ENCODE data around the gene MMP23B.

The MMP23B gene

GRCh38 chr1:1622010-1622787 is 9.8 kb upstream of the MMP23B start:
- H3K9me3 ChIP-seq (ENCODE audit: insufficient read depth, low read length, severe bottlenecking) = no peaks in the 10 kb centered on the region
- no peak overlapping the region for H2AFZ ChIP-seq (ENCODE audit: low read depth, low read length)
- H3K4me3 ChIP-seq (ENCODE audit: low read depth in 1 of 2, low read length in 2 of 2) = no peak overlapping the region
- DNase-seq (no peak), ATAC-seq (ENCODE audit: insufficient read depth, low read depth) (no peak)
- peaks cover 2% of the 10 kb centered on the region; the same call in 1 of the 2 replicates for H3K79me2 ChIP-seq (ENCODE audit: insufficient read depth, low read length)
- H3K27me3 ChIP-seq (ENCODE audit: insufficient read depth, low read length, poor library complexity) = no peaks in the 10 kb centered on the region
- H3K4me2 ChIP-seq (ENCODE audit: insufficient read depth, low read length) = no peak overlapping the region
- no peak overlapping the region for H3K9ac ChIP-seq (ENCODE audit: low read depth, low read length)
- peaks cover 12% of the 10 kb centered on the region; the same call in 1 of the 2 replicates for H4K20me1 ChIP-seq (ENCODE audit: insufficient read depth, low read length)
- peaks cover 12% of the 10 kb centered on the region for H3K4me1 ChIP-seq (ENCODE audit: insufficient read depth, low read length)
- TF ChIP-seq EZH2 (IDR thresholded peaks at IDR 0.05; ENCODE audit: borderline replicate concordance, low read depth, low read length, severe bottlenecking) (no peak), CTCF (IDR thresholded peaks at IDR 0.05; ENCODE audit: borderline replicate concordance, extremely low read depth, low read length, poor library complexity, severe bottlenecking) (no peak)
- H3K27ac ChIP-seq (ENCODE audit: low read length) = no peak overlapping the region
- H3K36me3 ChIP-seq (ENCODE audit: insufficient read depth, low read length) = peaks cover 16% of the 10 kb centered on the region

- H3K36me3 ChIP-seq (ENCODE audit: insufficient read depth, low read length) = peaks cover 11% of the 10 kb centered on the region
- no peak overlapping the region for H3K9ac ChIP-seq (ENCODE audit: low read depth, low read length)
- no peak for DNase-seq
- H4K20me1 ChIP-seq (ENCODE audit: insufficient read depth, low read length) = peaks cover 9% of the 10 kb centered on the region; the same call in 1 of the 2 replicates
- H3K4me1 ChIP-seq (ENCODE audit: insufficient read depth, low read length) = 0 out of 2 replicates have a peak, but pooled peaks cover 6% of the 10 kb centered on the region
- no peaks in the 10 kb centered on the region for H3K27me3 ChIP-seq (ENCODE audit: insufficient read depth, low read length, poor library complexity)
- H3K4me2 ChIP-seq (ENCODE audit: insufficient read depth, low read length) = no peak overlapping the region
- H3K27ac ChIP-seq (ENCODE audit: low read length) = no peak overlapping the region
- TF ChIP-seq CTCF (IDR thresholded peaks at IDR 0.05; ENCODE audit: borderline replicate concordance, extremely low read depth, low read length, poor library complexity, severe bottlenecking) = no peak
- TF ChIP-seq EZH2 (IDR thresholded peaks at IDR 0.05; ENCODE audit: borderline replicate concordance, low read depth, low read length, severe bottlenecking) = no peak
- no peak overlapping the region for H3K4me3 ChIP-seq (ENCODE audit: low read depth in 1 of 2, low read length in 2 of 2)
- no peaks in the 10 kb centered on the region for H3K9me3 ChIP-seq (ENCODE audit: insufficient read depth, low read length, severe bottlenecking)
- H2AFZ ChIP-seq (ENCODE audit: low read depth, low read length) = no peak overlapping the region
- peaks cover 2% of the 10 kb centered on the region; the same call in 1 of the 2 replicates for H3K79me2 ChIP-seq (ENCODE audit: insufficient read depth, low read length)
- ATAC-seq (ENCODE audit: insufficient read depth, low read depth) = no peak
Observed at GRCh38 chr1:1622788-1623094, 9.2 kb upstream of the MMP23B start.

- no peak for TF ChIP-seq EZH2 (IDR thresholded peaks at IDR 0.05; ENCODE audit: borderline replicate concordance, low read depth, low read length, severe bottlenecking)
- TF ChIP-seq CTCF (IDR thresholded peaks at IDR 0.05; ENCODE audit: borderline replicate concordance, extremely low read depth, low read length, poor library complexity, severe bottlenecking) = no peak
- no peaks in the 10 kb centered on the region for H3K27me3 ChIP-seq (ENCODE audit: insufficient read depth, low read length, poor library complexity)
- H2AFZ ChIP-seq (ENCODE audit: low read depth, low read length) = no peak overlapping the region
- H3K27ac ChIP-seq (ENCODE audit: low read length) = no peak overlapping the region
- peaks cover 6% of the 10 kb centered on the region; the same call in 1 of the 2 replicates for H3K36me3 ChIP-seq (ENCODE audit: insufficient read depth, low read length)
- no peaks in the 10 kb centered on the region for H3K79me2 ChIP-seq (ENCODE audit: insufficient read depth, low read length)
- H3K4me3 ChIP-seq (ENCODE audit: low read depth in 1 of 2, low read length in 2 of 2) = no peak overlapping the region
- H3K9me3 ChIP-seq (ENCODE audit: insufficient read depth, low read length, severe bottlenecking) = no peaks in the 10 kb centered on the region
- peaks cover 4% of the 10 kb centered on the region for H4K20me1 ChIP-seq (ENCODE audit: insufficient read depth, low read length)
- H3K4me2 ChIP-seq (ENCODE audit: insufficient read depth, low read length) = no peak overlapping the region
- 0 out of 2 replicates have a peak, but pooled peaks cover 2% of the 10 kb centered on the region for H3K4me1 ChIP-seq (ENCODE audit: insufficient read depth, low read length)
- ATAC-seq (ENCODE audit: insufficient read depth, low read depth) (no peak), DNase-seq (no peak)
- no peak overlapping the region for H3K9ac ChIP-seq (ENCODE audit: low read depth, low read length)
Observed at GRCh38 chr1:1623181-1623630, 8.8 kb upstream of the MMP23B start.
